Breast epithelium (tissue), 3 donors: ENCODE results near the gene PARVB.

ENCODE experiments used
- POLR2A ChIP-seq: fragments of 450-650 bp; IDR thresholded peaks from one replicate; pipeline ENCODE4 v1.6.1; 2016; ENCODE audit warnings: antibody characterized with exemption, mild to moderate bottlenecking, moderate library complexity
- POLR2AphosphoS5 ChIP-seq, 3 donors: sonication (generic); formaldehyde crosslinking; IDR thresholded peaks; one replicate each; pipeline ENCODE4 v1.6.1; 2017; ENCODE audit warnings: antibody characterized with exemption in 3 of 3
- TF ChIP-seq, protein P1 (sequence below), 3 donors: fragments of 450-650 bp; IDR thresholded peaks; one replicate each; pipeline ENCODE4 v1.5.1; 2016 to 2017; ENCODE audit warnings: antibody characterized with exemption in 3 of 3, mild to moderate bottlenecking in 3 of 3, moderate library complexity in 3 of 3

DNA sequence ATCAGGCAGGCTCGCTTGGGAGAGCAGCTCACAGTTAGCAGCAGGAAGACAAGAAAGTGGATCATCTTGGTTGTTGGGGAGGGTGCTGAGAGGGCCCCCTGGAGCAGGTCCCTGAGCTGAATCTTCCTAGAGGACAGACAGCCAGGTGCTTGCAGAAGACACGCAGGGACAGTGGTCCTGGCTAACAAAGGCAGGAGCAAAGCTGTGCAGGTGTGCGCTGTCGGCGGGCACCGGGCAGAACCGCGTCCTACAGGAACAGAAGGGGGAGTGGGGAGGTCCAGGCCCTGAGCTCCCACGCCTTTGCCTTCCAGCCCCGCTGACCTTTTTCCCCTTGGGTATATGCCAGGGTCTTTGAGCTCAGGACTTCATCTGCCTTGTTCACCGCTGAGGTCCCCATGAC, 30.1 kb upstream of the PARVB start:
- TF ChIP-seq, protein P1, sequence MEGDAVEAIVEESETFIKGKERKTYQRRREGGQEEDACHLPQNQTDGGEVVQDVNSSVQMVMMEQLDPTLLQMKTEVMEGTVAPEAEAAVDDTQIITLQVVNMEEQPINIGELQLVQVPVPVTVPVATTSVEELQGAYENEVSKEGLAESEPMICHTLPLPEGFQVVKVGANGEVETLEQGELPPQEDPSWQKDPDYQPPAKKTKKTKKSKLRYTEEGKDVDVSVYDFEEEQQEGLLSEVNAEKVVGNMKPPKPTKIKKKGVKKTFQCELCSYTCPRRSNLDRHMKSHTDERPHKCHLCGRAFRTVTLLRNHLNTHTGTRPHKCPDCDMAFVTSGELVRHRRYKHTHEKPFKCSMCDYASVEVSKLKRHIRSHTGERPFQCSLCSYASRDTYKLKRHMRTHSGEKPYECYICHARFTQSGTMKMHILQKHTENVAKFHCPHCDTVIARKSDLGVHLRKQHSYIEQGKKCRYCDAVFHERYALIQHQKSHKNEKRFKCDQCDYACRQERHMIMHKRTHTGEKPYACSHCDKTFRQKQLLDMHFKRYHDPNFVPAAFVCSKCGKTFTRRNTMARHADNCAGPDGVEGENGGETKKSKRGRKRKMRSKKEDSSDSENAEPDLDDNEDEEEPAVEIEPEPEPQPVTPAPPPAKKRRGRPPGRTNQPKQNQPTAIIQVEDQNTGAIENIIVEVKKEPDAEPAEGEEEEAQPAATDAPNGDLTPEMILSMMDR (IDR thresholded peaks at IDR 0.05) = no peak
- no peak for TF ChIP-seq POLR2A
- TF ChIP-seq POLR2AphosphoS5 (IDR thresholded peaks at IDR 0.05) = no peak
